Tibial nerve (tissue), 3 donors: ENCODE measurements around the gene SMYD3.

Source experiments
- POLR2A ChIP-seq, 2 donors: fragments of 450-650 bp; IDR thresholded peaks; one replicate each; pipeline ENCODE4 v1.6.1; 2017; ENCODE audit warnings: antibody characterized with exemption in 2 of 2, mild to moderate bottlenecking in 2 of 2, moderate library complexity in 2 of 2
- TF ChIP-seq, protein P1 (sequence below), 5 experiments: fragments of 200-600 bp in 3 of 5; fragments of 450-650 bp in 2 of 5; sonication (generic) in 3 of 5; IDR thresholded peaks; one replicate each; pipeline ENCODE4 v1.5.1; 2016 to 2019; ENCODE audit warnings: antibody characterized with exemption in 5 of 5, mild to moderate bottlenecking in 3 of 5, moderate library complexity in 2 of 5

- TF ChIP-seq, protein P1, sequence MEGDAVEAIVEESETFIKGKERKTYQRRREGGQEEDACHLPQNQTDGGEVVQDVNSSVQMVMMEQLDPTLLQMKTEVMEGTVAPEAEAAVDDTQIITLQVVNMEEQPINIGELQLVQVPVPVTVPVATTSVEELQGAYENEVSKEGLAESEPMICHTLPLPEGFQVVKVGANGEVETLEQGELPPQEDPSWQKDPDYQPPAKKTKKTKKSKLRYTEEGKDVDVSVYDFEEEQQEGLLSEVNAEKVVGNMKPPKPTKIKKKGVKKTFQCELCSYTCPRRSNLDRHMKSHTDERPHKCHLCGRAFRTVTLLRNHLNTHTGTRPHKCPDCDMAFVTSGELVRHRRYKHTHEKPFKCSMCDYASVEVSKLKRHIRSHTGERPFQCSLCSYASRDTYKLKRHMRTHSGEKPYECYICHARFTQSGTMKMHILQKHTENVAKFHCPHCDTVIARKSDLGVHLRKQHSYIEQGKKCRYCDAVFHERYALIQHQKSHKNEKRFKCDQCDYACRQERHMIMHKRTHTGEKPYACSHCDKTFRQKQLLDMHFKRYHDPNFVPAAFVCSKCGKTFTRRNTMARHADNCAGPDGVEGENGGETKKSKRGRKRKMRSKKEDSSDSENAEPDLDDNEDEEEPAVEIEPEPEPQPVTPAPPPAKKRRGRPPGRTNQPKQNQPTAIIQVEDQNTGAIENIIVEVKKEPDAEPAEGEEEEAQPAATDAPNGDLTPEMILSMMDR (IDR thresholded peaks at IDR 0.05), result no peak
- TF ChIP-seq POLR2A (IDR thresholded peaks at IDR 0.05), result no peak
Measured at GRCh38 chr1:245987997-245988392, 519.1 kb downstream of the SMYD3 start.
